HG03521 (cell line): ENCODE data around the gene TSBP1.
"Not testable (repeated sequence)": the region's sequence is repeated elsewhere in the genome, so short reads cannot be mapped to it uniquely, and the experiment has no call there.

ENCODE experiments used
- ATAC-seq: cut with Tn5 transposase; IDR thresholded peaks from one replicate; pipeline ENCODE4 v1.9.1; 2021; ENCODE audit warnings: mild to moderate bottlenecking, moderate library complexity; ENCODE audit not compliant: unreplicated experiment

TSBP1 gene

GRCh38 chr6:32291543-32291942 is 80.2 kb downstream of the TSBP1 start:
- no peak for ATAC-seq

GRCh38 chr6:32290886-32291450 is 80.7 kb downstream of the TSBP1 start:
- no peak for ATAC-seq

DNA sequence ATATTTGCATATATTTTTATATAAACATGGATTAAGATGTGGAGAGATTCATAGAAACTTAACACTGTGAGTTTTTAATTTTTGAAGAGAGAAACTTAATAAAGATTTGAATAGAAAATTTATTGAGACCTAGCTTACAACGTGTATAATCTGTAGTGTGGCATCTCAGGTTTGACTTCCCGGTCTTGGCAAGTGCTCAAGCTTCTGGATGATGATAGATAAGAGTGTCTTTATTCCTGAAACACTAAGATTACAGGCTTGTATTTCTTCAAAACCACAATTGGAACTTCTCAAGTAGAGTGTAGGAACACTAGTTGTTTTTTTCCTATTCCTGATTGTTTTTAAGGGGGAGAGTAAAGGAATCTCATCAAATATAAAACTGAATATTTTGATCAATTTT is 83.3 kb downstream of the TSBP1 start:
- ATAC-seq, result no peak

GRCh38 chr6:32273801-32274577 is 97.7 kb downstream of the TSBP1 start:
- not testable (repeated sequence) for ATAC-seq

- no peak for ATAC-seq
These were observed 100.3 kb downstream of the TSBP1 start for GRCh38 chr6:32271429-32271828.

DNA sequence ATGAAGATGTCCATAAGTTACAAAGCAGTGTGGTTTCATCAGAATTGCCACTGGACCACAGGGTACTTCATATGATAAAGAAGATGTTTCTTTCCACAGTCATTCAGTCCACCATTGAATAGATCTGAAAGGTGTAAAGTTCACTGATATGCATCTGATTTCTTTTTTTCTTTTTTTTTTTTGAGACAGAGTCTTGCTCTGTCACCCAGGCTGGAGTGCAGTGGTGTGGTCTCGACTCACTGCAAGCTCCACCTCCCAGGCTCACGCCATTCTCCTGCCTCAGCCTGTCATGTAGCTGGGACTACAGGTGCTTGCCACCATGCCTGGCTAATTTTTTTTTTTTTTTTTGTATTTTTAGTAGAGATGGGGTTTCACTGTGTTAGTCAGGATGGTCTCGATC is 103.2 kb downstream of the TSBP1 start:
- ATAC-seq, result not testable (repeated sequence)

DNA sequence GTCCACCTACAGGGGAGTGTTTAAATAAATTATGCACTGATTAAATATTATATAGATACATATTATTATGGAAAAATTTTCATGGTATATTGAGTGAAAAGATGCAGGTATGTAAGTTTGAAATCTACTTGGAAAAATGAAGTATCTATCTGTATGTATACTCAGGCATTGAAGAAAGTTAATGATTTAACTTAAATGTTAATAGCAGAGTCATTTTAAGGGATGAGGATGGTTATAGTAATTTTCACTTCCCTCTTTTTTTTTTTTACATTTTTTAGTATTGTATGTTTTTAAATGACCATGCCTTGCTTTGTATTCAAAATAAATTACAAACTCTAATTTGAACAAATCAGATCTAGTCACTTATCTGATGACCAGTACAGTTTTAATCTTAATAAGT is 104.7 kb downstream of the TSBP1 start:
- no peak for ATAC-seq

DNA sequence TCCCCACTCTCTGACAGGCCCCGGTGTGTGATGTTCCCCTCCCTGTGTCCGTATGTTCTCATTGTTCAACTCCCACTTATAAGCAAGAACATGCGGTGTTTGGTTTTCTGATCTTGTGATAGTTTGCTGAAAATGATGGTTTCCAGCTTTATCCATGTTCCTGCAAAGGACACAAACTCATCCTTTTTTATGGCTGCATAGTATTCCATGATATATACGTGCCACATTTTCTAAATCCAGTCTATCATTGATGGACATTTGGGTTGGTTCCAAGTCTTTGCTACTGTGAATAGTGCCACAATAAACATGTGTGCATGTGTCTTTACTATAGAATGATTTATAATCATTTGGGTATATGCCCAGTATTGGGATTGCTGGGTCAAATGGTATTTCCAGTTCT is 114.4 kb downstream of the TSBP1 start:
- not testable (repeated sequence) for ATAC-seq

DNA sequence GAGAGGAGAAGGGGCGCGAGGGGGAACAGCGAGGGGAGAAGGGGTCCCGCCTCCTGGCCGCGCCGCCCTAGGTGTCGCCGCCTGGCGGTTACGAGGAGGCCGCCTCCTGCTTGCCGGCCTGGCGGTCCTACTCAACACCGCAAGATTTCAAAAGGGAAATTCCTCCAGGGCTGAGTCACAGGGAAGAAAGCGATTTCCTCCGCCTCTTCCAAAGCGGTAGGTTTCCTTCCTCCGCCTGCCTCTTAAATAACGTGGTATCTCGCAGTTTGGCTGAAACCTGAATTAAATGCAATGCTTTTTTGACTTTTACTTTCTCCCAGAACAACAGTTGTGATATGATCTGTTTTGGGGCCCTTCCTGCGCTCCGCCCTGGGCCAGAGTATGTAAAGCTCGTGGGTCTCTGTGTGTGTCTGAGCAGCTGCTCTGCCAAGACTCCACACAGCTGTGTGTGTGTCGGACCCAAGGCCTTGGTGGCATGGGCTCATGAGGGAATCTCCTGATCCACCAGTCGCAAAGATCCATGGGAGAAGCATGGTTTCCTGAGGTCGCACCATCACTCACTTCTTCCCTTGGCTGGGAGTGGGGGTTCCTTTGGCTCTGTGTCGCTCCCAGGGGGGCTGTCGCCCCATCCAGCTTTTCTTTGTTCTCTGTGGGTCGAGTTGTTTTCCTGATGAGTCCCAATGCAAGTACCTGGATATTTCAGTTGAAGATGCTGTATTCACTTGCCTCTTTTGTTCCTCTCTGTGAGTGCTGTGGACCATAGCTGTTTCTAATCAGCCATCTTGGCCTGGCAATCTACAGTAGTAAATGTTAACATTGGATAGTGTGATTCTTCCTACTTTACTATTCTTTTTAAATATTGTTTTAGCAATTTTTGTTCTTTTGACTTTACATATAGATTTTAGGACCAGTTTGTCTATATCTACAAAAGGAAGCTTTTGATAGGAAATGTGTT is 116.2 kb downstream of the TSBP1 start:
- ATAC-seq, result no peak

DNA sequence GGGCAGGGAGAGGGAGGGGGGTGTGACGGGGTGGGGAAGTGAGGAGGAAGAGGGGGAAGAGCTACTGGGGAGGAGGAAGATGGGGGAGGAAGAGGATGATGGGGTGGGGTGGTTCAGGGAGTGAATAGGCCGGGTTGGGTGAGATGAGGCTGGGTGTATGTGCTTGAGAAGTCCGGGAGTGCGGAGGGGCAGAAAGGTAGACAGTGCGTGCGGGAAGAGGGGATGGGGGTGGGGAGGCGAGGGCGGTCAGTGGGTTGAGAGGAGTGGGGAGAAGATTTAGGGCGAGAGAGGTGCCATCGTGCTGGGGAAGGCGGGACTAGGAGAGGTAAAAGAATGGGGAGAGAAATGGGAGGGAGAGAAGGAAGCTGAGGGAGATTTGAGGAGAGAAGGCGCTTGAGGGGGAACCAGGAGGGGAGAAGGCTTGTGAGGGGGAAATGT is 116.9 kb downstream of the TSBP1 start:
- ATAC-seq, result no peak

GRCh38 chr6:32252331-32253009 is 119.2 kb downstream of the TSBP1 start:
- ATAC-seq, result no peak

DNA sequence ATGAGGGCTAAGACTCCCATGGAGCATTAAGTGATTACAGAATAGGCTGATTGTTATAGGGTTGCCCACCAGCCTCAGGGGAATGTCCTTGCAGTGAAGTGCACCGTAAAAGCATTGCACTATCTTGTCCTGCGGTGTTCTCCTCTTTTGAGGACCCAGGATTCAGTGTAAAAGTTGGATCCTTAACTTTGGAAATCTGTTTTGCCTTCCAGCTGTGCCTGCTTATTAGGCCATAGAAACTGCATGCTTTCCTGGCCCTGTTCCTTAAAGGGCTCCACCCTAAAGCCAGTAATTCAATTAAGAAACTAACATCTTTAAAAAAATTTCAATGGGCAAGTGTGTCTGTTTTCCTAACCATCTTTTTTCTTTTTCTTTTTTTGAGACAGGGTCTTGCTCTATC is 122.4 kb downstream of the TSBP1 start:
- ATAC-seq, result no peak

- ATAC-seq, result no peak
These were observed 124.3 kb downstream of the TSBP1 start for GRCh38 chr6:32247401-32247800.

DNA sequence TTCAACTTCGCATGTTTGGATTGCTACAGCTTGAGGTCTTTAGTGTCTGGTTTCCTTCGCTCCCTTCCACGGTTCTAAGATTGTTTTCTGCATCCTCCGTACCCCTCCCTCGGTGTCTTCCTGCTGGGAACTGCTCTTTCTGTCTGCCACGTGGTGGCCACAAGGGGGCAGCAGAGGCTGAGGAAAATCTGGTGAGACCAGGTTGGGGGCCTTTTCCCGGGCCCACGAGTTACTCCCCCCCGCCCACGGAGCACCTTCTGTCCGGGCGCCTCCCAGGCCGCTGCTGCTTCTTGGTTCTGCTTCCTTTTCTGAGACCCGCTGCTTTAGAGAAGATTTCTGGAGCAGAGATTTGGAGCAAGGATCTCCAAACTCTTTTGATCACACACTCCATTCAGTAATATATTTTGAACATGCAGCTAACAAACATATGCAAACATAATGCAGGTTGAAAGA is 126.7 kb downstream of the TSBP1 start:
- no peak for ATAC-seq

DNA sequence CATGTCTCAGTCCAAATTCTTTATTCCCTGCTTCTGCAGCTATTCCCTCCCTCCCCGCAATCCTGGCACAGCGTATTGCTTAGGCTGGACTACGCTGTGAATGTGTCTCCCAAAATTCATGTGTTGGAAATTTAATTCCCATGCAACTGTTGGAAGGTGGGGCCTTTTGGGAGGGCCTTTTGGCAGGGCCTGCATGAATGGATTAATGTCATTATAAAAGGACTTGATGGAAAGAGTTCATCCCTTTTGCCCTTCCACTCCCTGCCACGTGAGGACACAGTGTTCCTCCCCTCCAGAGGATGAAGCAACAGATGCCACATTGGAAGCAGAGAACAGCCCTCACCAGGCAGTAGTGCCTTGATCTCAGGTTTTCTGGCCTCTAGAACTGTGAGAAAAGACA is 127.4 kb downstream of the TSBP1 start:
- no peak for ATAC-seq
